ENCODE data around the gene NACC2. TPM values are rescaled to one million over a fixed set of nuclear protein-coding genes. Genes with fewer than 3 reads are reported as not detected.
A peak's percentile ranks its signal among the peaks of the same experiment; 100 is the strongest.

NACC2 gene
- total RNA-seq, 2 donors from 2014 or later = 24.5 to 55.2 TPM

GRCh38 chr9:135994501-135995192 lies 100.4 kb downstream of the NACC2 start:
- no peak for DNase-seq (ENCODE audit: low spot score)
- 78% methylated on average over 19 of the region's 20 CpGs for WGBS
- no peaks in the 10 kb centered on the region for H3K36me3 ChIP-seq
- intact Hi-C loops (cut with DNase I) = no loop called here
- H3K27ac ChIP-seq = no peak overlapping the region
- no peak overlapping the region for H3K4me3 ChIP-seq
- no peaks in the 10 kb centered on the region for H3K27me3 ChIP-seq (replicated peaks; ENCODE audit: insufficient read depth)
- no peaks in the 10 kb centered on the region for H3K9me3 ChIP-seq
- peaks cover 20% of the 10 kb centered on the region for H3K4me1 ChIP-seq (replicated peaks)
- TF ChIP-seq, protein P1, sequence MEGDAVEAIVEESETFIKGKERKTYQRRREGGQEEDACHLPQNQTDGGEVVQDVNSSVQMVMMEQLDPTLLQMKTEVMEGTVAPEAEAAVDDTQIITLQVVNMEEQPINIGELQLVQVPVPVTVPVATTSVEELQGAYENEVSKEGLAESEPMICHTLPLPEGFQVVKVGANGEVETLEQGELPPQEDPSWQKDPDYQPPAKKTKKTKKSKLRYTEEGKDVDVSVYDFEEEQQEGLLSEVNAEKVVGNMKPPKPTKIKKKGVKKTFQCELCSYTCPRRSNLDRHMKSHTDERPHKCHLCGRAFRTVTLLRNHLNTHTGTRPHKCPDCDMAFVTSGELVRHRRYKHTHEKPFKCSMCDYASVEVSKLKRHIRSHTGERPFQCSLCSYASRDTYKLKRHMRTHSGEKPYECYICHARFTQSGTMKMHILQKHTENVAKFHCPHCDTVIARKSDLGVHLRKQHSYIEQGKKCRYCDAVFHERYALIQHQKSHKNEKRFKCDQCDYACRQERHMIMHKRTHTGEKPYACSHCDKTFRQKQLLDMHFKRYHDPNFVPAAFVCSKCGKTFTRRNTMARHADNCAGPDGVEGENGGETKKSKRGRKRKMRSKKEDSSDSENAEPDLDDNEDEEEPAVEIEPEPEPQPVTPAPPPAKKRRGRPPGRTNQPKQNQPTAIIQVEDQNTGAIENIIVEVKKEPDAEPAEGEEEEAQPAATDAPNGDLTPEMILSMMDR (IDR thresholded peaks at IDR 0.05) = no peak
- TF ChIP-seq POLR2AphosphoS5 (IDR thresholded peaks at IDR 0.05) (no peak), POLR2A (IDR thresholded peaks at IDR 0.05) (no peak)

DNA sequence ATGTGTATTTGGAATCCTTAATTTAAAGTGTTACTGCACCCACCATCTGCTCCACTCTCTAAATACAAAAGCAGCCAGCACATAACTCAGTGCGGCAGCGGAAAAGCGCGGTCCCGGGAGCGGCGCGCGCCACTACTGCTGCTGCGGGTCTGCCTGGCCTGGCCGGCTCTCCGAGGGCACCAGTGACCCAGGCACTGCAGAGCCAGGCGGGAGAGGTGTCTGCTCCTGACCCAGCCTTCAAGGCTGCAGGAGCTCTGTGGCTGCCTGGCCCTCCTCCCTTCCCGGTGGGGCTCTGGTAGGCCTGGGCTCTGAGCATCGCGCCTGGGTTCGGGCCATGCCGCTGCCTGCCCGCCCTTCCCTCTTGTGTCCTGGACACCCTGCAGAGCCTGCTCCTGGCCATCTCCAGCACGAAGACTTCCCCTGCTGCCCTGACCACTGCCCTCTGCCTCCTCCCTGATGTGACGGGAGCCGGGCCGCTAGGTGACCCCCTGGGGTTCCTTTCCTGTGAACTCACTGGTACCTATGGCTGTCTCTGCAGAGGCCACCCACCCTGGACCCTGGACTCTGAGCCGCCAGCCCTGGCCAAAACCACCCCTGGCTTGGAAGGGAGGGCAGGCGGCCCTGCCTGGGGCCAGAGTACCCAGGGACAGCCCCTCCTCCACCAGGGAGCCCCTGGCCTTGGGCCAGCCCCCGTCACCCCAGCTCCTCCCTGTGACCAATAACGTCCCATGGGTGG lies 101.2 kb downstream of the NACC2 start:
- 82% methylated on average over 27 of the region's 27 CpGs for whole genome bisulfite sequencing
- TF ChIP-seq POLR2AphosphoS5 (IDR thresholded peaks at IDR 0.05) = no peak
- TF ChIP-seq, protein P1 (IDR thresholded peaks at IDR 0.05) = no peak
- TF ChIP-seq POLR2A (IDR thresholded peaks at IDR 0.05) = no peak
- intact Hi-C loops (cut with DNase I) = no loop called here

DNA sequence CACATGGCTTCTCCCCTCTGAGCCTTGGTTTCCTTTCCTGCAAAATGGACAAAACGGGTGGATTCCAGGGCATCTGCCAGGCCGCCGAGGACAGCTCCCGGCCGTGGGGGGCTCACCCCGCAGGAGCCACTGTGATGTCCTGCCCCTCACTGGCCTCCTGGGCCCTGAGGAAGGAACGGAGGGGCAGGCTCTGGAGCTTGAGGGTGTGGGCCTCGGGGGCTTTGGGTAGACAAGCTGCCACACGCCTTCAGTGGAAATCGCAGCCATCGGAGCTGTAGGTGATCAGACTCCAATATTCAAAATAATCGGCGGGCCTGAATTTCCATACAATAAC lies 101.7 kb downstream of the NACC2 start:
- Histone ChIP-seq H3K4me1 (replicated peaks) (peaks cover 20% of the 10 kb centered on the region), H3K9me3 (no peaks in the 10 kb centered on the region), H3K27ac (peak overlapping the region; percentile 63 to 74), H3K36me3 (no peaks in the 10 kb centered on the region), H3K4me3 (no peak overlapping the region), H3K27me3 (replicated peaks; ENCODE audit: insufficient read depth) (no peaks in the 10 kb centered on the region)
- TF ChIP-seq POLR2AphosphoS5 (IDR thresholded peaks at IDR 0.05) (no peak), POLR2A (IDR thresholded peaks at IDR 0.05) (no peak)
- TF ChIP-seq, protein P1 (IDR thresholded peaks at IDR 0.05) = no peak
- DNase-seq (ENCODE audit: low spot score) = no peak
- intact Hi-C loops (cut with DNase I) = no loop called here
- 70% methylated on average over 13 of the region's 13 CpGs for WGBS

More for the DNA sequence above, 101.2 kb downstream of the NACC2 start:
- Histone ChIP-seq H3K4me1 (replicated peaks) (peaks cover 20% of the 10 kb centered on the region), H3K27ac (peak overlapping the region in 1 of 2 donors; percentile 63), H3K4me3 (no peak overlapping the region), H3K9me3 (no peaks in the 10 kb centered on the region), H3K27me3 (replicated peaks; ENCODE audit: insufficient read depth) (no peaks in the 10 kb centered on the region), H3K36me3 (no peaks in the 10 kb centered on the region)
- DNase-seq (ENCODE audit: low spot score) = no peak

- TF ChIP-seq POLR2A (IDR thresholded peaks at IDR 0.05) (no peak), POLR2AphosphoS5 (IDR thresholded peaks at IDR 0.05) (peak; percentile 50)
- peak; percentile 66 for DNase-seq (ENCODE audit: low spot score)
- Histone ChIP-seq H3K9me3 (no peaks in the 10 kb centered on the region), H3K4me3 (peak overlapping the region in 1 of 2 donors; percentile 12), H3K27me3 (replicated peaks; ENCODE audit: insufficient read depth) (no peaks in the 10 kb centered on the region), H3K27ac (peak overlapping the region; percentile 63 to 74), H3K4me1 (replicated peaks) (peaks cover 20% of the 10 kb centered on the region), H3K36me3 (no peaks in the 10 kb centered on the region)
- WGBS = 6% methylated on average over 30 of the region's 32 CpGs
- intact Hi-C loops (cut with DNase I) = no loop called here
These were observed 102.3 kb downstream of the NACC2 start for GRCh38 chr9:135992486-135993408.

DNA sequence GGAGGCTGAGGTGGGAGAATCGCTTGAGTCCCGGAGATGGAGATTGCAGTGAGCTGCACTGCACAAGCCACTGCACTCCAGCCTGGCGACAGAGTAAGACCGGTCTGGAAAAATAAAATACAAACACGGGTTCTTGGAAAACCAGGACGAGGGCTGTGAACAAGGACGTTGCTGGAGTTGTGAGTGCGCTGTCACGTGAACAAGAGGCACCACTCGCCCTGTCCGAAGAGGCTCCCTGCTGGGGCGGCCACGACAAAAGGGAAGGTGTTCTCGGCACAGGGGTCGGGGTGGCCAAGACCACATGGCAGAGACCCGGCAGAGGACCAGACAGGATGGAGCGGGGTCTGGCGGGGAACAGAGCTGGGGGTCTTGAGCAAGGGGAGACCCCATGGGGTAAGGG lies 103.3 kb downstream of the NACC2 start:
- no peaks in the 10 kb centered on the region for H3K27me3 ChIP-seq (replicated peaks; ENCODE audit: insufficient read depth)
- intact Hi-C loops (cut with DNase I) = no loop called here
- 85% methylated on average over 18 of the region's 18 CpGs for WGBS
- H3K36me3 ChIP-seq = no peaks in the 10 kb centered on the region
- no peaks in the 10 kb centered on the region for H3K9me3 ChIP-seq
- peak overlapping the region in 1 of 2 donors; percentile 63 for H3K27ac ChIP-seq
- H3K4me3 ChIP-seq = no peak overlapping the region
- TF ChIP-seq POLR2A (IDR thresholded peaks at IDR 0.05) (no peak), POLR2AphosphoS5 (IDR thresholded peaks at IDR 0.05) (no peak)
- TF ChIP-seq, protein P1 (IDR thresholded peaks at IDR 0.05) = no peak
- H3K4me1 ChIP-seq (replicated peaks) = peaks cover 20% of the 10 kb centered on the region
- DNase-seq (ENCODE audit: low spot score) = no peak

Measured in prostate gland (tissue), 2 donors.